Panc1 (cell line): Measurements from ENCODE around the gene CHRNB4. TPM values are rescaled to one million over a fixed set of nuclear protein-coding genes. Genes with fewer than 3 reads are reported as not detected.
A peak's percentile ranks its signal among the peaks of the same experiment; 100 is the strongest.

ENCODE experiments used
- ATAC-seq: fragments of 200-7000 bp; cut with Tn5 transposase; 2 replicates; pipeline ENCODE4 v1.9.1; 2020; ENCODE audit warnings: mild to moderate bottlenecking, moderate library complexity
- BruUV-seq: library from RNA; stranded (reverse); fragments of 400-500 nt; replicated peaks from 2 replicates; lab custom pipeline; 2021; lab: Mats Ljungman, UMichigan
- CTCF ChIA-PET: fragments of 300-600 bp; sonication (Branson Sonifier 250); formaldehyde crosslinking; loops from one replicate; lab custom pipeline; 2022; ENCODE audit warnings: antibody characterized with exemption; lab: Charles Lee
- POLR2A ChIA-PET: fragments of 300-600 bp; sonication (Branson Sonifier 250); formaldehyde crosslinking; loops from one replicate; lab custom pipeline; 2022; ENCODE audit warnings: antibody characterized with exemption; lab: Charles Lee
- DNase-seq: peaks from one replicate; pipeline ENCODE4 v3.0.0-alpha.2; 2010; ENCODE audit warnings: low read depth, low spot score
- H3K27ac ChIP-seq: 2 replicates; pipeline ENCODE4 v1.5.1; 2011; ENCODE audit warnings: mild to moderate bottlenecking, low read length, inconsistent platforms
- H3K27me3 ChIP-seq: fragments of 200-500 bp; sonication (Bioruptor generic); 2 replicates; pipeline ENCODE4 v1.6.0; 2014; ENCODE audit warnings: low read length, inconsistent platforms; ENCODE audit not compliant: control insufficient read depth, insufficient read depth
- H3K36me3 ChIP-seq: fragments of 200-500 bp; sonication (Bioruptor generic); 2 replicates; pipeline ENCODE4 v1.5.1; 2014; ENCODE audit warnings: inconsistent platforms, mild to moderate bottlenecking, low read length, moderate library complexity; ENCODE audit not compliant: control insufficient read depth, insufficient read depth
- H3K4me1 ChIP-seq: 2 replicates; pipeline ENCODE4 v1.5.1; 2011; ENCODE audit warnings: inconsistent platforms, mild to moderate bottlenecking, low read length, moderate library complexity; ENCODE audit not compliant: control insufficient read depth, insufficient read depth
- H3K4me3 ChIP-seq, 2 experiments: 2 replicates each; pipeline ENCODE4 v1.5.1; 2011 to 2012; ENCODE audit warnings: low read depth in 2 of 2, low read length in 2 of 2, mild to moderate bottlenecking in 2 of 2, inconsistent platforms in 1 of 2, moderate library complexity in 1 of 2
- H3K9me3 ChIP-seq: fragments of 200-500 bp; sonication (Bioruptor generic); 2 replicates; pipeline ENCODE4 v1.5.1; 2014; ENCODE audit warnings: low read depth, mild to moderate bottlenecking, inconsistent platforms, low read length, moderate library complexity; ENCODE audit not compliant: control insufficient read depth, insufficient read depth
- CTCF ChIP-seq: fragments of 450-650 bp; IDR thresholded peaks from 2 replicates; pipeline ENCODE4 v1.5.1; 2017; ENCODE audit warnings: mild to moderate bottlenecking
- POLR2AphosphoS5 ChIP-seq: IDR thresholded peaks from 2 replicates; pipeline ENCODE4 v1.6.1; 2012; ENCODE audit warnings: mild to moderate bottlenecking, low read depth, low read length, moderate library complexity
- REST ChIP-seq, 2 experiments: IDR thresholded peaks; 2 replicates each; pipeline ENCODE4 v1.6.1; 2011 to 2012; ENCODE audit warnings: low read depth in 2 of 2, control low read depth in 1 of 2, low read length in 1 of 2, mild to moderate bottlenecking in 1 of 2, moderate library complexity in 1 of 2; ENCODE audit not compliant: insufficient read depth in 1 of 2
- SIN3A ChIP-seq: IDR thresholded peaks from 2 replicates; pipeline ENCODE4 v1.6.1; 2012; ENCODE audit warnings: low read depth, mild to moderate bottlenecking, low read length, moderate library complexity, borderline replicate concordance; ENCODE audit not compliant: insufficient read depth
- TCF7L2 ChIP-seq: IDR thresholded peaks from 2 replicates; pipeline ENCODE4 v1.6.1; 2011; ENCODE audit warnings: mild to moderate bottlenecking, low read depth, low read length, inconsistent platforms
- in situ Hi-C: cut with HindIII; loops from 2 replicates; pipeline ENCODE4 v1.10.0; 2016; ENCODE audit warnings: low sequenced_read_pairs, low pct_unique_long_range_greater_than_20kb
- intact Hi-C: fragments of 100-400 bp; cut with micrococcal nuclease; formaldehyde crosslinking; loops from one replicate; pipeline ENCODE4 v1.10.0; 2022; ENCODE audit not compliant: unreplicated experiment
- total RNA-seq: library from RNA; stranded (reverse); gene quantifications from one replicate; pipeline ENCODE4 v1.2.1, GENCODE V29; 2021; ENCODE audit not compliant: unreplicated experiment

Gene CHRNB4
- total RNA-seq, 1 experiment from 2014 or later: not detected

- Histone ChIP-seq H3K9me3 (no peaks in the 10 kb centered on the region), H3K27me3 (no peaks in the 10 kb centered on the region), H3K36me3 (no peaks in the 10 kb centered on the region), H3K27ac (no peak overlapping the region), H3K4me3 (no peak overlapping the region), H3K4me1 (no peaks in the 10 kb centered on the region)
- DNase-seq (no peak), ATAC-seq (no peak)
- intact Hi-C loops (no loop called here), in situ Hi-C loops (no loop called here)
- TF ChIP-seq CTCF: no peak
- TF ChIP-seq TCF7L2: no peak
- no peak for TF ChIP-seq SIN3A
- TF ChIP-seq REST (IDR thresholded peaks at IDR 0.05; ENCODE audit: insufficient read depth in 1 of 2, low read depth in 2 of 2, low read length in 1 of 2): no peak
- TF ChIP-seq POLR2AphosphoS5: no peak
- ChIA-PET POLR2A (no interaction called here), CTCF (no interaction called here)
- BruUV-seq: no TSS peak
Measured at GRCh38 chr15:78641749-78642275, 802 bp upstream of the CHRNB4 start.

GRCh38 chr15:78640527-78641101 lies 396 bp downstream of the CHRNB4 start:
- ChIA-PET POLR2A (no interaction called here), CTCF (no interaction called here)
- Histone ChIP-seq H3K27me3 (no peaks in the 10 kb centered on the region), H3K9me3 (no peaks in the 10 kb centered on the region), H3K36me3 (no peaks in the 10 kb centered on the region), H3K4me1 (no peaks in the 10 kb centered on the region), H3K4me3 (peak overlapping the region; percentile 41 to 43), H3K27ac (no peak overlapping the region)
- in situ Hi-C loops: no loop called here
- intact Hi-C loops: no loop called here
- ATAC-seq: peak; percentile 28
- TF ChIP-seq POLR2AphosphoS5: no peak
- no peak for TF ChIP-seq REST (IDR thresholded peaks at IDR 0.05; ENCODE audit: insufficient read depth in 1 of 2, low read depth in 2 of 2, low read length in 1 of 2)
- no peak for TF ChIP-seq CTCF
- no peak for TF ChIP-seq TCF7L2
- TF ChIP-seq SIN3A: no peak
- no peak for DNase-seq
- no TSS peak for BruUV-seq
